ENCODE data around the gene TAF5L.

The TAF5L gene

DNA sequence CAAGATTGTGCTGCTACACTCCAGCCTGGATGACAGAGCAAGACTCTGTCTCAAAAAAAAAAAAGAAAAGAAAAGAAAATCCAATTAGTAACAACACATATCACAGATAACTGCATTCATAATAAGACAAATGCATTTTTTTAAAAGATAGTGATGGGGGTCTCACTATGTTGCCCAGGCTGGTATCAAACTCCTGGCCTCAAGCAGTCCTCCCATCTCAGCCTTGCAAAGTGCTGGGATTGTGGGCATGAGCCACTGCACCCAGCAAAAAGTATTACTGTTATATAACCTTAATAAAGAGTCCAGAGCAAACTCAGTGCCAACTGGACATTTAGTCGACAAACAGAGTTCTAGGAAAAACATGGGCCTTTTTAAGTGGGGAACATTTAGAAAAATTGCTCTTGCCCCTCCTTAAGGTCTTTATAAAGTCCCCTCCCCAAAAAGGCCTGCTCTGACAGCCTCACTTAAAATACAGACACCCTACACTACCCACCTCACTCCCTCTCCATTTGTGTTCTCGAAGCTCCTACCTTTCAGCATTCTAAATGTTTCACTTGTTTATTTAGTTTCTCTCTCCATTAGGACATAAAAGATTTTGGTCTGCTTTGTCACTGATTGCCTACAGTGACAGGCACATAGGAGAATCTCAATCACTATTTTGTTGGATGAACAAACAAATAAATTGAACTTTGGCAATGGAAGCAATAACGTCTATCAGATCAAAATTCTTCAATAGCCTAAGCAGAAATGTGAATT, 74.9 kb downstream of the TAF5L start:
- H3K4me3 ChIP-seq (ENCODE audit: control insufficient read depth, low read depth, low read length), result no peak overlapping the region
- DNase-seq (ENCODE audit: low read depth), result no peak
- TF ChIP-seq, protein P1, sequence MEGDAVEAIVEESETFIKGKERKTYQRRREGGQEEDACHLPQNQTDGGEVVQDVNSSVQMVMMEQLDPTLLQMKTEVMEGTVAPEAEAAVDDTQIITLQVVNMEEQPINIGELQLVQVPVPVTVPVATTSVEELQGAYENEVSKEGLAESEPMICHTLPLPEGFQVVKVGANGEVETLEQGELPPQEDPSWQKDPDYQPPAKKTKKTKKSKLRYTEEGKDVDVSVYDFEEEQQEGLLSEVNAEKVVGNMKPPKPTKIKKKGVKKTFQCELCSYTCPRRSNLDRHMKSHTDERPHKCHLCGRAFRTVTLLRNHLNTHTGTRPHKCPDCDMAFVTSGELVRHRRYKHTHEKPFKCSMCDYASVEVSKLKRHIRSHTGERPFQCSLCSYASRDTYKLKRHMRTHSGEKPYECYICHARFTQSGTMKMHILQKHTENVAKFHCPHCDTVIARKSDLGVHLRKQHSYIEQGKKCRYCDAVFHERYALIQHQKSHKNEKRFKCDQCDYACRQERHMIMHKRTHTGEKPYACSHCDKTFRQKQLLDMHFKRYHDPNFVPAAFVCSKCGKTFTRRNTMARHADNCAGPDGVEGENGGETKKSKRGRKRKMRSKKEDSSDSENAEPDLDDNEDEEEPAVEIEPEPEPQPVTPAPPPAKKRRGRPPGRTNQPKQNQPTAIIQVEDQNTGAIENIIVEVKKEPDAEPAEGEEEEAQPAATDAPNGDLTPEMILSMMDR (conservative IDR thresholded peaks at IDR 0.05; ENCODE audit: control insufficient read depth, insufficient read depth, low read depth, low read length), result no peak

DNA sequence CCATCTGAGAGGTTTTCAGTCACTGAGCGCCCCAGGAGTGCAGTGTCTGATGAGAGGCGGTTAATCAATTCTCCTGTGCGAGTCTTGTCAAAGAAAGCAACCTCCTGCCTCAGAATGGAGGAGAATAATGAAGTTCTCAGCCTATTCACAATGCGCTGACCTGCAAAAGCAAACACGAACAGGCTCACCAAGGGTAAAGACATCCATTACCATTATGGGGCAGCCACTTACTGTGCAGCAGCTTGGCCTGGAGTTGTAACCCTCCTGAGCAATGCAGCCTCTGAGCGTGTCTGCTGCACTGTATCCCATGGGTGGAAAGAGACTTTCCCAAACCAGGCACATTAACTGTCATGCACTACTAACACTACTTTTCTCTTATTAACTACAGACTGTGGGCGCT, 78.4 kb downstream of the TAF5L start:
- TF ChIP-seq, protein P1 (conservative IDR thresholded peaks at IDR 0.05; ENCODE audit: control insufficient read depth, insufficient read depth, low read depth, low read length), result no peak
- no peak for DNase-seq (ENCODE audit: low read depth)
- no peak overlapping the region for H3K4me3 ChIP-seq (ENCODE audit: control insufficient read depth, low read depth, low read length)

DNA sequence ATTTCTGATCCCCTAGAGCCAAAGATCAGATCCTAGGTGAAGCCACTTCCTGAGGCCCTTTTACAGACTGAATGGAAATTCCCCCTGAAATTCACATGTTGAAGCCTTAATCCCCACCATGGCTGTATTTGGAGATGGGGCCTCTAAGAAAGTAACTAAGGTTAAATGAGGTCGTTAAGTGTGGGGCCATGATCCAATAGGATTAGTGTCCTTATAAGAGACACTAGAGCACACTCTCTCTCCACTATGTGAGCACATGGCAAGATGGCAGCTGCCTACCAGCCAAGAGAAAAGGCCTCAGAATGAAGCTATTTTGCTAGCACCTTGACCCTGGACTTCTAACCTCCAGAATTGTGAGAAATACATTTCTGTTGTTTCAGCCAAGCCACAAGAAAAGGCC, 81.3 kb downstream of the TAF5L start:
- H3K4me3 ChIP-seq (ENCODE audit: control insufficient read depth, low read depth, low read length), result no peak overlapping the region
- DNase-seq (ENCODE audit: low read depth), result no peak
- TF ChIP-seq, protein P1 (conservative IDR thresholded peaks at IDR 0.05; ENCODE audit: control insufficient read depth, insufficient read depth, low read depth, low read length), result no peak
